Lower leg skin (tissue), 3 donors: ENCODE results near the gene UBL5.

ENCODE experiments used
- CTCF ChIP-seq, 3 donors: fragments of 450-650 bp; IDR thresholded peaks; one replicate each; pipeline ENCODE4 v1.5.1; 2016; ENCODE audit warnings: antibody characterized with exemption in 3 of 3, mild to moderate bottlenecking in 3 of 3, moderate library complexity in 2 of 3
- POLR2A ChIP-seq, 2 donors: fragments of 450-650 bp; IDR thresholded peaks; one replicate each; pipeline ENCODE4 v1.6.1; 2016 to 2017; ENCODE audit warnings: antibody characterized with exemption in 2 of 2, mild to moderate bottlenecking in 1 of 2, moderate library complexity in 1 of 2

DNA sequence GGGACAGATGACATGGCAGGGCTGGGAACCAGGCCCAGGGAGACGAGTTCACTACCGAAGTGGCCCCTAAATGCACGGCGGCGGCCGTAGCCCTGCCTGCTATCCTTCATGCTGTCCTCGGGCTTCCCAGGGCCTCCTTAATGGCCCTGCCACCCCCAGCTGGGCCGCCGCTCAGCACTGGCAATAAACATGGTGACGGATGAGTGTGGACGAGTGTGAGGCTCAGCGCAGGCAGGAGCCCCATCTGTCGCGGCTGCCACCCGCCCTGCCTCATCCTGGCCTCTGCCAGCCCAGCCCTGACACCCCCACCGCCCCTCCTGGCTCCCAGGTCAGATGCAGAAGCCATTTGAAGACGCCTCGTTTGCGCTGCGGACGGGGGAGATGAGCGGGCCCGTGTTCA lies 21.0 kb downstream of the UBL5 start:
- no peak for TF ChIP-seq CTCF (IDR thresholded peaks at IDR 0.05)
- no peak for TF ChIP-seq POLR2A (IDR thresholded peaks at IDR 0.05)
